Mucosa of rectum (tissue), 2 donors: Measurements from ENCODE around the gene TSN.
A peak's percentile ranks its signal among the peaks of the same experiment; 100 is the strongest.

ENCODE experiments used
- H3K27ac ChIP-seq, 2 donors: one replicate each; pipeline ENCODE4 v1.7.0; 2013; ENCODE audit warnings: inconsistent platforms in 2 of 2, low read depth in 2 of 2, low read length in 2 of 2
- H3K27me3 ChIP-seq, 2 donors: one replicate each; pipeline ENCODE4 v1.7.0; 2013; ENCODE audit warnings: low read length in 2 of 2; ENCODE audit not compliant: control insufficient read depth in 2 of 2, insufficient read depth in 2 of 2
- H3K36me3 ChIP-seq, 2 donors: one replicate each; pipeline ENCODE4 v1.7.0; 2013; ENCODE audit warnings: low read length in 2 of 2; ENCODE audit not compliant: control insufficient read depth in 2 of 2, insufficient read depth in 2 of 2
- H3K4me1 ChIP-seq, 2 donors: one replicate each; pipeline ENCODE4 v1.7.0; 2013; ENCODE audit warnings: low read length in 2 of 2, mild to moderate bottlenecking in 1 of 2; ENCODE audit not compliant: control insufficient read depth in 2 of 2, insufficient read depth in 2 of 2
- H3K4me3 ChIP-seq, 2 donors: one replicate each; pipeline ENCODE4 v1.7.0; 2013; ENCODE audit warnings: low read length in 2 of 2
- H3K9ac ChIP-seq, 2 donors: one replicate each; pipeline ENCODE4 v1.7.0; 2013; ENCODE audit warnings: low read length in 2 of 2, low read depth in 1 of 2, mild to moderate bottlenecking in 1 of 2
- H3K9me3 ChIP-seq, 2 donors: one replicate each; pipeline ENCODE4 v1.7.0; 2013; ENCODE audit warnings: low read length in 2 of 2; ENCODE audit not compliant: control insufficient read depth in 2 of 2
- donor health status: healthy.
- donor health status: Normal muscosa, but diverticular disease.

TSN gene

GRCh38 chr2:121740973-121741372 is 14.5 kb upstream of the TSN start:
- H3K4me1 ChIP-seq: no peaks in the 10 kb centered on the region
- no peak overlapping the region for H3K9ac ChIP-seq
- H3K4me3 ChIP-seq: no peak overlapping the region
- H3K27ac ChIP-seq: no peak overlapping the region
- H3K9me3 ChIP-seq: no peaks in the 10 kb centered on the region
- H3K27me3 ChIP-seq: no peaks in the 10 kb centered on the region
- H3K36me3 ChIP-seq: no peaks in the 10 kb centered on the region

- Histone ChIP-seq H3K4me1 (no peaks in the 10 kb centered on the region), H3K9ac (no peak overlapping the region), H3K9me3 (no peaks in the 10 kb centered on the region), H3K4me3 (no peak overlapping the region), H3K36me3 (no peaks in the 10 kb centered on the region), H3K27ac (no peak overlapping the region), H3K27me3 (no peaks in the 10 kb centered on the region)
Measured at GRCh38 chr2:121741450-121741849, 14.0 kb upstream of the TSN start.

DNA sequence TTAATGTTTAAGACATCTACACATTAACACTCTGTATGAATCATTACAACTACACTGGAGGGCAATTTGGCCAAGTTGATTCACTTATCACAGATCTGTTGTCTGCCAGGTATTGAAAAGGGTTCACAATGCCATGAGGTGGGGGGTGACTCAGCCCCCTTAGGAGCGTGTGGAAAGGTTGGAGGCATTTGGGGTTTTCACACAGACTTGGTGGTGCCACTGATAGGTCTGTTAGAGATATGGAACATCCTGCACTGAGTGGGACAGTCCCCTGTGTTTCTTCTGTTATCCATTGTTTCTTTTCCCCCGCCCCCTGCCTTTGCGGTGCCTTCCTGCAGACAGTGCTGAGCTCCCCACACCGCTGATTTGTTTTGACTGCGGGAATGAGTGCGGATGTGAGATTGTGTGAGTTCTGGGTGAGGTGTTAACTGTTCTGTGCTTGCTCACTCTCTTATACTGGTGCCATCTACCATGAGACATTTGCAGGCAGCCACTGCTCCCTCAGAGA is 9.3 kb upstream of the TSN start:
- no peaks in the 10 kb centered on the region for H3K9me3 ChIP-seq
- H3K4me1 ChIP-seq: no peaks in the 10 kb centered on the region
- no peaks in the 10 kb centered on the region for H3K27me3 ChIP-seq
- no peaks in the 10 kb centered on the region for H3K36me3 ChIP-seq
- no peak overlapping the region for H3K9ac ChIP-seq
- H3K4me3 ChIP-seq: no peak overlapping the region
- no peak overlapping the region for H3K27ac ChIP-seq

- no peak overlapping the region for H3K9ac ChIP-seq
- no peaks in the 10 kb centered on the region for H3K27me3 ChIP-seq
Measured at GRCh38 chr2:121748202-121748601, 7.2 kb upstream of the TSN start.

DNA sequence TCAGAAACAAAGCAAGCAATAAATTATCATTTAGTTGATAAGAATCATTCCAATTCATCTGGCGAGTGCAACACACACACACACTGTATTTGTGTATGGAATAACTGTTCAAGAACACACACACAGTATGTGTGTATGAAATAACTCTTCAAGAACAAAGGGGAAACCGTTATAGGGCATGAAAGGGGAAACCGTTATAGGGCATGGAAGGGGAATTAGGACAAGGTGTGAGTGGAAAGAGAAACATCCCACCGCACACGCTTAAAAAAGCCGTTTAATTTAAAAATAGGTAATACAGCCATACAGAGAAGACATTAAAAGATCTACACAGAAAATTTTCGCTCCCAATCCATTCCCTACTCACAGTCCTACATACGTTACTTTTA is 607 bp upstream of the TSN start:
- Histone ChIP-seq H3K27ac (no peak overlapping the region), H3K9ac (peak overlapping the region; percentile 58 to 61), H3K4me3 (peak overlapping the region; percentile 87 to 100), H3K9me3 (no peaks in the 10 kb centered on the region), H3K4me1 (peaks cover 9 to 13% of the 10 kb centered on the region in 2 donors), H3K36me3 (peaks cover under 1 to 10% of the 10 kb centered on the region in 2 donors), H3K27me3 (no peaks in the 10 kb centered on the region)

More at GRCh38 chr2:121748202-121748601, 7.2 kb upstream of the TSN start:
- Histone ChIP-seq H3K4me3 (no peak overlapping the region), H3K9me3 (no peaks in the 10 kb centered on the region), H3K4me1 (no peaks in the 10 kb centered on the region), H3K36me3 (no peaks in the 10 kb centered on the region), H3K27ac (no peak overlapping the region)

DNA sequence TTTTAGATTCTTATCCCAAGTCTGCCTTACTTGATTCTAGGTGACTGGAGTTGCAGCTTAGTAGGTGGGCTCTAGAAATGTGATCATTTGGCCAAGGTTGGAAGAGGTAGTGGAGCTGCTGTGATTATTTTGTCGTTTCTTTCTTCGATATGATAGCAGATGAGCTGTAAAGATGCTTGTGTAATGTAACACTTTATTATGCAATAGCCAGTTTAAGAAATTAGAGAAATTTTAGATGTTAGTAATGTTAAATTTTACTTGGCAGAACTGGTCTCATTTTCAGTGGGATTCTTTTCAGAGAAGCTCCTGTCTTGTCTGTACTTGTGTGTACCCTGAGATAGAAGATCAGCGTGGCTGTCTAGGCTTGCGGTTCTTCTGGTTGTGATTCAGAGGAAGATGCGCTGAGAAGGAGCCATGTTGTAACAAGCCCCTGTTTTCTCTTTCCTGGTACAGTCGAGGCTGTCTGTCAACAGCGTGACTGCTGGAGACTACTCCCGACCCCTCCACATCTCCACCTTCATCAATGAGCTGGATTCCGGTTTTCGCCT is 9.3 kb downstream of the TSN start:
- no peak overlapping the region for H3K9ac ChIP-seq
- no peaks in the 10 kb centered on the region for H3K27me3 ChIP-seq
- H3K4me1 ChIP-seq: no peaks in the 10 kb centered on the region
- peaks cover 42 to 70% of the 10 kb centered on the region in 2 donors for H3K36me3 ChIP-seq
- H3K27ac ChIP-seq: no peak overlapping the region
- no peaks in the 10 kb centered on the region for H3K9me3 ChIP-seq
- H3K4me3 ChIP-seq: no peak overlapping the region

DNA sequence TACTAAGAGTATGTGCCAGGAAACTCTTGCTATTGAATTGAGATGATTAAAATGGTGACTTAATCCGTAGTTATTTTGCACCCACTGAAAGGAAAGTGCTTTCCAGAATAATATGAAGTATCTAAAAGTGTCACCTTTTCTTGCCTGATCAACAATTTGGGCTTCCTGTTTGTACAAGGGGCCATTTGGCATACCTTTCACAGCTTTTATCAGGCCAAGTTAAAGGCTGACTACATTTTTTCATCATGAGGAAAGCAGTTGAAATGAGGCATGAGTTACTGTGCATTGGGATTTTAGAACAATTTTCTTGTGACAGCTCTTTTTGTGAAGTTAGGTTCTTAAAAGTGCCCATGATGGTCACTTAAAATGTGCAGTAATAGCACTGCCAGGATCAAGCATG is 11.2 kb downstream of the TSN start:
- H3K9me3 ChIP-seq: no peaks in the 10 kb centered on the region
- H3K36me3 ChIP-seq: peaks cover 36 to 55% of the 10 kb centered on the region in 2 donors
- no peaks in the 10 kb centered on the region for H3K27me3 ChIP-seq
- no peak overlapping the region for H3K27ac ChIP-seq
- no peak overlapping the region for H3K9ac ChIP-seq
- no peaks in the 10 kb centered on the region for H3K4me1 ChIP-seq
- no peak overlapping the region for H3K4me3 ChIP-seq

GRCh38 chr2:121768143-121768755 is 12.8 kb downstream of the TSN start:
- Histone ChIP-seq H3K27me3 (no peaks in the 10 kb centered on the region), H3K9me3 (no peaks in the 10 kb centered on the region), H3K36me3 (peaks cover 27 to 48% of the 10 kb centered on the region in 2 donors), H3K4me3 (no peak overlapping the region), H3K9ac (no peak overlapping the region), H3K27ac (no peak overlapping the region), H3K4me1 (no peaks in the 10 kb centered on the region)

DNA sequence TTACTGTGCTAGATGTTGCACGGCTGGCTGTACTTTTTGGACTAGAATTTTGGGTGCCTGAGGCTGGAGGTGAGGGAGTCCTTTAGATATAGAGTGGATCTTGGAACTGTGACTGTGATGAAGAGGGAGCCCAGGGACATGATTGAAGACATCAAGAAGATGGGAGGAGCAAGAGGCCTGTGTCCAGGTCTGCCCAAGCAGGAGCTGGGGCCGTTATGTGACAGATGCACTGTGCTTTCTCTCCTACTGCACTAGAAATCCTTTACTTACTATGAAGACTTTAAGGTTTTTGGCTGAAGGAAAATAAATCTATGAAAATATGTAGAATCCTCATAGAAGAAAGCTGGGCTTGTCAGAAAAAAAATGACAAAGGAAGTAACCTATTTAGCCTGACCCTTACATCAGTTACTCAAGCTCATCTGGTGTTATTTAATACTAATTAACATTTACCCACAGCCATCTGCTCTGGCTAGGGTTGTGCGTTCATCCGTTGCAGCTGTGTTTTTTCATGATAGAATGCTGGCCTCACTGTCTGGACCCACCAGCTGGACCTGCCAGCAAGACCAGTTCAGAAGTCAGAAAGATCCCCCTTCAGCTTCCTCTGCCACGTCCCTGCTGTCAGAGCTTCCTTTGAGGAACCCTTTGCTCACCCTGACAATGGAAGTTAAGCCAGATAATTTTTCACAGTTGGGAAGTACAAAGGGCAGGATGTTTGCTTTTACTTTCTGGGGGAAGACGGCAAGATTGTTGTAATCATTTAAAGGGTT is 16.7 kb downstream of the TSN start:
- no peak overlapping the region for H3K27ac ChIP-seq
- H3K27me3 ChIP-seq: no peaks in the 10 kb centered on the region
- no peaks in the 10 kb centered on the region for H3K9me3 ChIP-seq
- no peak overlapping the region for H3K4me3 ChIP-seq
- H3K36me3 ChIP-seq: peaks cover 0 to 10% of the 10 kb centered on the region in 2 donors
- H3K9ac ChIP-seq: no peak overlapping the region
- no peaks in the 10 kb centered on the region for H3K4me1 ChIP-seq

- H3K4me1 ChIP-seq: peaks cover 0 to 8% of the 10 kb centered on the region in 2 donors
- H3K27me3 ChIP-seq: no peaks in the 10 kb centered on the region
Measured at GRCh38 chr2:121774235-121774634, 18.8 kb downstream of the TSN start.

More at GRCh38 chr2:121774235-121774634, 18.8 kb downstream of the TSN start:
- H3K9me3 ChIP-seq: no peaks in the 10 kb centered on the region
- H3K36me3 ChIP-seq: no peaks in the 10 kb centered on the region
- no peak overlapping the region for H3K4me3 ChIP-seq
- no peak overlapping the region for H3K27ac ChIP-seq
- no peak overlapping the region for H3K9ac ChIP-seq
